Stomach (tissue), 4 donors: ENCODE results near the gene METTL24.

Experiments used
- CTCF ChIP-seq, 7 experiments: fragments of 450-650 bp in 4 of 7; fragments of 200-600 bp in 3 of 7; sonication (generic) in 3 of 7; IDR thresholded peaks; one replicate each; pipeline ENCODE4 v1.5.1; 2016 to 2019; ENCODE audit warnings: antibody characterized with exemption in 7 of 7, control low read depth in 2 of 7, mild to moderate bottlenecking in 1 of 7
- POLR2A ChIP-seq, 4 donors: fragments of 450-650 bp; IDR thresholded peaks; one replicate each; pipeline ENCODE4 v1.6.1; 2016; ENCODE audit warnings: antibody characterized with exemption in 4 of 4, control low read depth in 2 of 4, mild to moderate bottlenecking in 1 of 4, moderate library complexity in 1 of 4

DNA sequence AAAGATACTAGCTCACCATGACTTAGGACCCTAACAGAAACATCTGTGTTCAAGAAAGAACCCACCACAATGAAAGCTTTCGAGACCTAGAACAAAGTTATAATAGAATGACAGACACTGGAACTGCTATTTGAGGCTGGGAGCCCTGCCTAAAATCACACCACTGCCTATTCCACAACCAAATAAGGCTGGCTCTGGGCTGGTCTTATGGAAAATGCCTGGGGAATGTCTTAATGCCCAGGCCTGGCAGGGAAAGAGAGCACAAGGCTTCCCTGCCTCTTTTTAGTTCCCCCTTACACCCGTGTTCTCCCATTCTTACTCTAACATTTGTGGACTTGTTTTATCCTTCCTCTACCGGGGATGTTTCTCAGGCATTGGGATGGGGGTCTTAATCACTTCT lies 5.6 kb upstream of the METTL24 start:
- TF ChIP-seq POLR2A (IDR thresholded peaks at IDR 0.05) (no peak), CTCF (IDR thresholded peaks at IDR 0.05) (no peak)
